ENCODE results near the gene CD302. TPM values are rescaled to one million over a fixed set of nuclear protein-coding genes. Genes with fewer than 3 reads are reported as not detected.
"Not testable (repeated sequence)": the region's sequence is repeated elsewhere in the genome, so short reads cannot be mapped to it uniquely, and the experiment has no call there.

CD302 gene
- total RNA-seq, 4 donors from 2014 or later = 6.7 to 10.3 (median 7.7) TPM

- peaks cover 12 to 15% of the 10 kb centered on the region in 2 donors for H3K4me1 ChIP-seq
- H3K27ac ChIP-seq = no peak overlapping the region
- H3K36me3 ChIP-seq = peaks cover 0 to 50% of the 10 kb centered on the region in 2 donors
- H3K27me3 ChIP-seq = no peaks in the 10 kb centered on the region
- H3K4me3 ChIP-seq = no peak overlapping the region
- ATAC-seq = no peak
- TF ChIP-seq CTCF (IDR thresholded peaks at IDR 0.05 in 4 of 5, conservative IDR thresholded peaks at IDR 0.05 in 1 of 5) (no peak), POLR2A (IDR thresholded peaks at IDR 0.05) (no peak)
- no peak for DNase-seq
- intact Hi-C loops (cut with DNase I; ENCODE audit: low total_unique reads) = no loop called here
- in situ Hi-C loops (cut with MboI; ENCODE audit: low sequenced_read_pairs in 4 of 4) = no loop called here
- no peaks in the 10 kb centered on the region for H3K9me3 ChIP-seq
Observed at GRCh38 chr2:159755788-159756187, 42.2 kb downstream of the CD302 start.

GRCh38 chr2:159755014-159755413, 43.0 kb downstream of the CD302 start:
- ATAC-seq (no peak), DNase-seq (no peak)
- Histone ChIP-seq H3K4me3 (no peak overlapping the region), H3K4me1 (peaks cover 12 to 15% of the 10 kb centered on the region in 2 donors), H3K27ac (no peak overlapping the region), H3K27me3 (no peaks in the 10 kb centered on the region), H3K36me3 (peaks cover 0 to 48% of the 10 kb centered on the region in 2 donors), H3K9me3 (no peaks in the 10 kb centered on the region)
- in situ Hi-C loops (cut with MboI; ENCODE audit: low sequenced_read_pairs in 4 of 4) = no loop called here
- TF ChIP-seq POLR2A (IDR thresholded peaks at IDR 0.05) (no peak), CTCF (IDR thresholded peaks at IDR 0.05 in 4 of 5, conservative IDR thresholded peaks at IDR 0.05 in 1 of 5) (no peak)
- intact Hi-C loops (cut with DNase I; ENCODE audit: low total_unique reads) = no loop called here

- H3K27ac ChIP-seq = peak overlapping the region in 1 of 4 donors; percentile 4
- H3K4me3 ChIP-seq = no peak overlapping the region
- no peak for TF ChIP-seq CTCF (IDR thresholded peaks at IDR 0.05 in 4 of 5, conservative IDR thresholded peaks at IDR 0.05 in 1 of 5)
- no peak for TF ChIP-seq POLR2A (IDR thresholded peaks at IDR 0.05)
- no peaks in the 10 kb centered on the region for H3K27me3 ChIP-seq
- peak in 1 of 2 donors; percentile 30 for ATAC-seq
- intact Hi-C loops (cut with DNase I; ENCODE audit: low total_unique reads) (no loop called here), in situ Hi-C loops (cut with MboI; ENCODE audit: low sequenced_read_pairs in 4 of 4) (no loop called here)
- H3K36me3 ChIP-seq = peaks cover 0 to 48% of the 10 kb centered on the region in 2 donors
- DNase-seq = no peak
- H3K4me1 ChIP-seq = peaks cover 12 to 15% of the 10 kb centered on the region in 2 donors
- no peaks in the 10 kb centered on the region for H3K9me3 ChIP-seq
Observed at GRCh38 chr2:159753797-159754196, 44.2 kb downstream of the CD302 start.

GRCh38 chr2:159750873-159751272, 47.1 kb downstream of the CD302 start:
- H3K36me3 ChIP-seq = peaks cover 0 to 57% of the 10 kb centered on the region in 2 donors
- ATAC-seq (no peak), DNase-seq (no peak)
- H3K27ac ChIP-seq = no peak overlapping the region
- TF ChIP-seq CTCF (IDR thresholded peaks at IDR 0.05 in 4 of 5, conservative IDR thresholded peaks at IDR 0.05 in 1 of 5) = no peak
- no peak for TF ChIP-seq POLR2A (IDR thresholded peaks at IDR 0.05)
- H3K4me1 ChIP-seq = peaks cover 12 to 15% of the 10 kb centered on the region in 2 donors
- intact Hi-C loops (cut with DNase I; ENCODE audit: low total_unique reads) (no loop called here), in situ Hi-C loops (cut with MboI; ENCODE audit: low sequenced_read_pairs in 4 of 4) (no loop called here)
- H3K4me3 ChIP-seq = no peak overlapping the region
- H3K9me3 ChIP-seq = no peaks in the 10 kb centered on the region
- no peaks in the 10 kb centered on the region for H3K27me3 ChIP-seq

GRCh38 chr2:159748089-159748488, 49.9 kb downstream of the CD302 start:
- ATAC-seq (no peak), DNase-seq (no peak)
- H3K4me1 ChIP-seq = peaks cover 7 to 8% of the 10 kb centered on the region in 2 donors
- peaks cover 0 to 71% of the 10 kb centered on the region in 2 donors for H3K36me3 ChIP-seq
- no peak overlapping the region for H3K27ac ChIP-seq
- no peaks in the 10 kb centered on the region for H3K27me3 ChIP-seq
- TF ChIP-seq POLR2A (IDR thresholded peaks at IDR 0.05) = no peak
- no peak for TF ChIP-seq CTCF (IDR thresholded peaks at IDR 0.05 in 4 of 5, conservative IDR thresholded peaks at IDR 0.05 in 1 of 5)
- in situ Hi-C loops (cut with MboI; ENCODE audit: low sequenced_read_pairs in 4 of 4) (no loop called here), intact Hi-C loops (cut with DNase I; ENCODE audit: low total_unique reads) (no loop called here)
- H3K9me3 ChIP-seq = no peaks in the 10 kb centered on the region
- no peak overlapping the region for H3K4me3 ChIP-seq

- H3K4me3 ChIP-seq; H3K27me3 ChIP-seq; H3K9me3 ChIP-seq; DNase-seq; intact Hi-C loops (cut with DNase I; ENCODE audit: low total_unique reads); H3K4me1 ChIP-seq; in situ Hi-C loops (cut with MboI; ENCODE audit: low sequenced_read_pairs in 4 of 4); H3K27ac ChIP-seq; ATAC-seq: not testable (repeated sequence)
- peaks cover 0 to 58% of the 10 kb centered on the region in 2 donors for H3K36me3 ChIP-seq
Observed at GRCh38 chr2:159745237-159745636, 52.8 kb downstream of the CD302 start.
